DMS53 (cell line): ENCODE results near the gene NPBWR2.
A peak's percentile ranks its signal among the peaks of the same experiment; 100 is the strongest.
"Not testable (repeated sequence)": the region's sequence is repeated elsewhere in the genome, so short reads cannot be mapped to it uniquely, and the experiment has no call there.

Source experiments
- DNase-seq: peaks from one replicate; lab custom pipeline; 2025; lab: John Stamatoyannopoulos, UW

The NPBWR2 gene

DNA sequence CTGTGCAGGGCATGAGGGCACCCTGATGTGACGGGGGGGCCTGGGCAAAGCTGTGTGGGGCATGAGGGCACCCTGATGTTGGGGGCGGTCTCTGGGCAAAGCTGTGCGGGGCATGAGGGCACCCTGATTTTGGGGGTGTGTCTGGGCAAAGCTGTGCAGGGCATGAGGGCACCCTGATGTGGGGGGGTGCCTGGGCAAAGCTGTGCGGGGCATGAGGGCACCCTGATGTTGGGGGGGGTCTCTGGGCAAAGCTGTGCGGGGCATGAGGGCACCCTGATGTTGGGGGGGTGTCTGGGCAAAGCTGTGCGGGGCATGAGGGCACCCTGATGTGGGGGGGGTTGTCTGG is 10.0 kb upstream of the NPBWR2 start:
- DNase-seq, result not testable (repeated sequence)

GRCh38 chr20:64116541-64117431 is 9.4 kb upstream of the NPBWR2 start:
- no peak for DNase-seq

GRCh38 chr20:64116016-64116415 is 8.7 kb upstream of the NPBWR2 start:
- DNase-seq, result no peak

- no peak for DNase-seq
These were observed 8.0 kb upstream of the NPBWR2 start for GRCh38 chr20:64115171-64115911.

- no peak for DNase-seq
These were observed 7.1 kb upstream of the NPBWR2 start for GRCh38 chr20:64114356-64114971.

GRCh38 chr20:64113796-64114355 is 6.5 kb upstream of the NPBWR2 start:
- DNase-seq, result no peak

GRCh38 chr20:64113444-64113775 is 6.0 kb upstream of the NPBWR2 start:
- DNase-seq, result no peak

- no peak for DNase-seq
These were observed 5.5 kb upstream of the NPBWR2 start for GRCh38 chr20:64112691-64113443.

GRCh38 chr20:64111841-64112641 is 4.7 kb upstream of the NPBWR2 start:
- DNase-seq, result no peak

DNA sequence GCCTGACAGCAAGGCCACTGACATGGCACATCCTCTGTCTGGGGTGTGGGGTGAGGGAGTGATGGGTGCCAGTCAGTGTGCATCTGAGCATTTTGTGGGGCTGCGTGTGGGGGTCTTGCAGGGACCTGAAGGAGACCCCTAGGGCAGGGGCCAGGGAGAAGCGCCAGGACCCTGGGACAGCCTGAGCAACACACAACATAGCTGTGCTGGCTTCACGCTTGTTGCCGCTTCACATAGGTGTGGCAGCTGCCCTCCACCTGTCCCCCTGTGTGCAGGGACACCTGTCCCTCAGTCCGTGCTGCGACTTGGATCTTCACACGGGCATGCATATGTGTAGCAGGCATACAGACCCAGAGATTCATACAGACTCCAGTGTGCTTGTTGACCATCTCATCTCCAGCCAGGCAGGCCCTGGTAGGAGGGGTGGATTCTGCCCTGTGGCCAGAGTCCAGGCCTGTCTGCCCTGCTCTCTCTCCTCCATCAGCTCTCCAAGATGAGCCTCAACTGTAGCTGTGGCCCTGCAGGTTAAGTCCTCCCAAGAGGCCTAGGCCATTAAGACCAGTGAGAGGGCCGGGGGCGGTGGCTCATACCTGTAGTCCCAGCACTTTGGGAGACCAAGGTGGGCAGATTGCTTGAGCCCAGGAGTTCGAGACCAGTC is 3.2 kb upstream of the NPBWR2 start:
- no peak for DNase-seq

DNA sequence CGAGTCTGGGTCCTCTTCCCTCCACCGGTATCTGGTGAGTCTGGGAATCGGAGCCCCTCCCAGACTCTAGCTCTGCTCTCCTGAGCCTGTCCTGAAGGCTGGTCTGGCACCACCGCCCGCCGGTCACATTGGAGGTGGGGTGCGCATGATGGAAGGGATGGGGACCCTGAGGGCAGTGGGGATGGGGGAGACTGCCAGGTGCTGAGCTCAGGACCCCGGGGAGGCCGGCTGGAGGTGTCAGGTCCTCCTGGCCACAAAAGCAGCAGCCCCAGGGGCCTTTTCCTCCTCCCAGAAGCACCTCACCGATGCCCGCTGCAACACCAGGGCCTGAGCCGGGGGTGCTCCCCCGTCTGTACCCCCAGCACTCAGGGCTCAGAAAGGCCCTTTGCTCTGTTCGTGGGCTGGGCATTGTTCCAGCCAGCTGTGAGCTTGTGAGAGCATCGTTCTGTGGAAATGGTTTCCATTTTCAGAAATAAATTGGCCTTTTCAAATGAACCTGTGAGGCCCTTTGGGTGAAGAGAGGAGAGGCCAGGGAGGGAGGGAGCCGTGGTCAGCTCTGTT is 2.5 kb upstream of the NPBWR2 start:
- DNase-seq, result no peak

GRCh38 chr20:64108731-64109681 is 1.6 kb upstream of the NPBWR2 start:
- DNase-seq, result no peak

- no peak for DNase-seq
These were observed 532 bp upstream of the NPBWR2 start for GRCh38 chr20:64107736-64108457.

GRCh38 chr20:64106435-64106961 is 867 bp downstream of the NPBWR2 start:
- DNase-seq, result no peak

DNA sequence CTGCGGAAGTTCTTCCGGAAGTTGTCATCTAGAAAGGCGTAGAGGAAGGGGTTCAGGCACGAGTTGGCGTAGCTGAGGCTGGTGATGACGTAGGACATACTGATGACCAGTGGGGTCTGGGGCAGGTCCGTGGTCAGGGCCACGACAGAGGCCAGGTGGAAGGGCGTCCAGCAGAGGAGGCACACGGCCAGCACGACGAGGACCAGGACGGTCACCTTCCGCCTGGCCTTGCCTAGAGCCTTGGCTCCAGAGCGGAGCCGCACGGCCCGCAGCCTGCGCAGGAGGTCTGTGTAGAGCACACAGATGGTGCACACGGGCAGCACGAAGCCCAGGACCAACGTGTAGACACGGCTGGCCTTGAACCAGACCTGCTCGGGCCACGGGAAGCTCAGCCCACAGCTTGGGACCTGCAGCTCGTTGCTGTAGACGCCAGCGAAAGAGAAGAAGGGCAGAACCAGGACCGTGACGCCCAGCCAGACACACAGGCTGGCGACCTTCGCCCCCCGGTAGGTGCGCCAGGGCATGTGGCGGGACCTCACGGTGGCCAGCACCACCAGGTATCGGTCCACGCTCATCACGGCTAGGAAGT is 1.4 kb downstream of the NPBWR2 start:
- peak; percentile 46 for DNase-seq

DNA sequence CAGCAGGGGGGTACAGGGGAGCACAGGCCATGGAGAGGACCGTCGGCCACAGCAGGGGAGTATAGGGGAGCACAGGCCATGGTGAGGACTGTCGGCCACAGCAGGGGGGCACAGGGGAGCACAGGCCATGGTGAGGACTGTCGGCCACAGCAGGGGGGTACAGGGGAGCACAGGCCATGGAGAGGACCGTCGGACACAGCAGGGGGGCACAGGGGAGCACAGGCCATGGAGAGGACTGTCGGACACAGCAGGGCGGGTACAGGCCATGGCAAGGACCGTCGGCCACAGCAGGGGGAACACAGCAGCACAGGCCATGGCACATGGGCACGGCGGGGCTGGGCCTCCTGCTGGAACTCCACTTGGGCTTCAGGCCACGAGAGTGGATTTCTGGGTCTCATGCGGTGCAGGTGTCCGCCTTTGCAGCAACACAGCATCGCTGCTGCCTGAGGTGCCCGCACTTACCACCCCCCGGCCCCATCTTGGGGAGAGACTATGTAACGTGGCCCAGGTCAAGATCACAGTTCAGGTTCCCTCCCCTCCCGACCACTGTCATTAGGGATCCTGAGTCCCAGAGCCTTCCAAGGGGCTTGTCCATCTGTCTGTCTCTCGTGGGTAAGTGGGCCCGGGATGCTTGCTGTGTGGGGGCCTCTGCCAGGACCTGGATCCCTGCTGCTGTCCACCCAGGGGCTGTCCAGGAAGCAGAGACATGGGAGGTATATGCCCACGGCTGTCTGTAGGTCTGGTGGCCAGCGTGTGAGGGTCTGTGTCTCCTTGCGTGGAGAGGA is 2.5 kb downstream of the NPBWR2 start:
- DNase-seq, result no peak
